ENCODE data around the gene PADI4. TPM values are rescaled to one million over a fixed set of nuclear protein-coding genes. Genes with fewer than 3 reads are reported as not detected.

PADI4 gene
- total RNA-seq, 1 donor, result not detected

- Histone ChIP-seq H3K9me3 (ENCODE audit: low read depth, low read length) (no peaks in the 10 kb centered on the region), H3K36me3 (ENCODE audit: insufficient read depth, low read length) (no peaks in the 10 kb centered on the region), H3K27me3 (ENCODE audit: insufficient read depth, low read length) (peaks cover 15% of the 10 kb centered on the region), H3K27ac (ENCODE audit: low read depth, low read length) (no peak overlapping the region), H4K20me1 (ENCODE audit: insufficient read depth, low read length) (no peaks in the 10 kb centered on the region), H2AFZ (ENCODE audit: low read length) (no peak overlapping the region), H3K79me2 (ENCODE audit: insufficient read depth, low read length) (no peaks in the 10 kb centered on the region), H3K4me2 (ENCODE audit: insufficient read depth, low read length) (no peak overlapping the region), H3K4me1 (ENCODE audit: insufficient read depth, low read length) (no peaks in the 10 kb centered on the region), H3K4me3 (ENCODE audit: insufficient read depth, low read length) (no peak overlapping the region)
- DNase-seq (ENCODE audit: insufficient read length, low spot score, missing footprints), result no peak
- TF ChIP-seq CTCF (IDR thresholded peaks at IDR 0.05; ENCODE audit: extremely low read depth, low read depth, low read length), result no peak
Observed at GRCh38 chr1:17350928-17351446, 43.0 kb downstream of the PADI4 start.

GRCh38 chr1:17351598-17352324 lies 43.8 kb downstream of the PADI4 start:
- Histone ChIP-seq H3K36me3 (ENCODE audit: insufficient read depth, low read length) (no peaks in the 10 kb centered on the region), H3K4me2 (ENCODE audit: insufficient read depth, low read length) (no peak overlapping the region), H4K20me1 (ENCODE audit: insufficient read depth, low read length) (no peaks in the 10 kb centered on the region), H3K4me1 (ENCODE audit: insufficient read depth, low read length) (no peaks in the 10 kb centered on the region), H3K27ac (ENCODE audit: low read depth, low read length) (no peak overlapping the region), H3K9me3 (ENCODE audit: low read depth, low read length) (no peaks in the 10 kb centered on the region), H2AFZ (ENCODE audit: low read length) (no peak overlapping the region), H3K79me2 (ENCODE audit: insufficient read depth, low read length) (no peaks in the 10 kb centered on the region), H3K4me3 (ENCODE audit: insufficient read depth, low read length) (no peak overlapping the region), H3K27me3 (ENCODE audit: insufficient read depth, low read length) (peaks cover 19% of the 10 kb centered on the region)
- no peak for TF ChIP-seq CTCF (IDR thresholded peaks at IDR 0.05; ENCODE audit: extremely low read depth, low read depth, low read length)
- DNase-seq (ENCODE audit: insufficient read length, low spot score, missing footprints), result no peak

- no peaks in the 10 kb centered on the region for H3K4me1 ChIP-seq (ENCODE audit: insufficient read depth, low read length)
- H3K36me3 ChIP-seq (ENCODE audit: insufficient read depth, low read length), result no peaks in the 10 kb centered on the region
- H3K9me3 ChIP-seq (ENCODE audit: low read depth, low read length), result no peaks in the 10 kb centered on the region
- H3K27ac ChIP-seq (ENCODE audit: low read depth, low read length), result no peak overlapping the region
- H4K20me1 ChIP-seq (ENCODE audit: insufficient read depth, low read length), result no peaks in the 10 kb centered on the region
- no peaks in the 10 kb centered on the region for H3K79me2 ChIP-seq (ENCODE audit: insufficient read depth, low read length)
- peaks cover 19% of the 10 kb centered on the region for H3K27me3 ChIP-seq (ENCODE audit: insufficient read depth, low read length)
- no peak overlapping the region for H2AFZ ChIP-seq (ENCODE audit: low read length)
- DNase-seq (ENCODE audit: insufficient read length, low spot score, missing footprints), result no peak
- H3K4me3 ChIP-seq (ENCODE audit: insufficient read depth, low read length), result no peak overlapping the region
- no peak overlapping the region for H3K4me2 ChIP-seq (ENCODE audit: insufficient read depth, low read length)
- TF ChIP-seq CTCF (IDR thresholded peaks at IDR 0.05; ENCODE audit: extremely low read depth, low read depth, low read length), result no peak
Observed at GRCh38 chr1:17352419-17352909, 44.5 kb downstream of the PADI4 start.

- TF ChIP-seq CTCF (IDR thresholded peaks at IDR 0.05; ENCODE audit: extremely low read depth, low read depth, low read length), result no peak
- H3K27ac ChIP-seq (ENCODE audit: low read depth, low read length), result no peak overlapping the region
- H3K36me3 ChIP-seq (ENCODE audit: insufficient read depth, low read length), result no peaks in the 10 kb centered on the region
Observed at GRCh38 chr1:17355898-17356297, 47.9 kb downstream of the PADI4 start.

More at GRCh38 chr1:17355898-17356297, 47.9 kb downstream of the PADI4 start:
- Histone ChIP-seq H3K4me1 (ENCODE audit: insufficient read depth, low read length) (no peaks in the 10 kb centered on the region), H3K79me2 (ENCODE audit: insufficient read depth, low read length) (no peaks in the 10 kb centered on the region), H2AFZ (ENCODE audit: low read length) (no peak overlapping the region), H3K4me3 (ENCODE audit: insufficient read depth, low read length) (no peak overlapping the region), H4K20me1 (ENCODE audit: insufficient read depth, low read length) (no peaks in the 10 kb centered on the region), H3K27me3 (ENCODE audit: insufficient read depth, low read length) (peaks cover 19% of the 10 kb centered on the region), H3K4me2 (ENCODE audit: insufficient read depth, low read length) (no peak overlapping the region), H3K9me3 (ENCODE audit: low read depth, low read length) (no peaks in the 10 kb centered on the region)
- no peak for DNase-seq (ENCODE audit: insufficient read length, low spot score, missing footprints)

All from osteoblast (primary cell).